Measurements from ENCODE around the gene COMT.

DNA sequence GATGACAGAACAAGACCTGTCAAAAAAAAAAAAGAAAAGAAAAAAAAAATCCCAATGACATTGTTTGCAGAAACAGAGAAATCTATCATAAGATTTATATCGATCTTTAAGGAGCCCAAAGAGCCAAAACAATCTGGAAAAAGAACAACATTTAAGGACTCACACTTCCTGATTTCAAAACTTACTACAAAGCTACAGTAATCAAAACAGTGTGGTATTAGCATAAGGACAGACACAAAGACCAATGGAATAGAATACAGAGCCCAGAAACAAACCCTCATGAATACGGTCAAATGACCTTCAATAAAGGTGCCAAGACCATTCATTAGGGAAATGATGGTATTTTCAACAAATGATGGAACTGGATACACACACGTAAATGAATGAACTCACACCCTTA, 62.9 kb downstream of the COMT start:
- TF ChIP-seq, protein P1, sequence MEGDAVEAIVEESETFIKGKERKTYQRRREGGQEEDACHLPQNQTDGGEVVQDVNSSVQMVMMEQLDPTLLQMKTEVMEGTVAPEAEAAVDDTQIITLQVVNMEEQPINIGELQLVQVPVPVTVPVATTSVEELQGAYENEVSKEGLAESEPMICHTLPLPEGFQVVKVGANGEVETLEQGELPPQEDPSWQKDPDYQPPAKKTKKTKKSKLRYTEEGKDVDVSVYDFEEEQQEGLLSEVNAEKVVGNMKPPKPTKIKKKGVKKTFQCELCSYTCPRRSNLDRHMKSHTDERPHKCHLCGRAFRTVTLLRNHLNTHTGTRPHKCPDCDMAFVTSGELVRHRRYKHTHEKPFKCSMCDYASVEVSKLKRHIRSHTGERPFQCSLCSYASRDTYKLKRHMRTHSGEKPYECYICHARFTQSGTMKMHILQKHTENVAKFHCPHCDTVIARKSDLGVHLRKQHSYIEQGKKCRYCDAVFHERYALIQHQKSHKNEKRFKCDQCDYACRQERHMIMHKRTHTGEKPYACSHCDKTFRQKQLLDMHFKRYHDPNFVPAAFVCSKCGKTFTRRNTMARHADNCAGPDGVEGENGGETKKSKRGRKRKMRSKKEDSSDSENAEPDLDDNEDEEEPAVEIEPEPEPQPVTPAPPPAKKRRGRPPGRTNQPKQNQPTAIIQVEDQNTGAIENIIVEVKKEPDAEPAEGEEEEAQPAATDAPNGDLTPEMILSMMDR (IDR thresholded peaks at IDR 0.05 in 8 of 11, conservative IDR thresholded peaks at IDR 0.05 in 3 of 11) = no peak
- TF ChIP-seq POLR2AphosphoS5 (IDR thresholded peaks at IDR 0.05) = no peak
